HepG2 (cell line): Measurements from ENCODE around the gene TFF1. TPM values are rescaled to one million over a fixed set of nuclear protein-coding genes. Genes with fewer than 3 reads are reported as not detected.

Source experiments
- FOXA1 ChIP-seq, 2 experiments: fragments of 450-650 bp in 1 of 2; sonication (generic) in 1 of 2; formaldehyde crosslinking in 1 of 2; IDR thresholded peaks; 2 replicates each; pipeline versions ENCODE4 v1.4.0 to v1.6.1; 2016 to 2020; ENCODE audit warnings: missing genetic modification reagents in 1 of 2
- GTF3A ChIP-seq: sonication (generic); formaldehyde crosslinking; conservative IDR thresholded peaks from 2 replicates; pipeline ENCODE4 v1.4.0; 2020; ENCODE audit warnings: mild to moderate bottlenecking, missing genetic modification reagents
- KDM1A ChIP-seq: IDR thresholded peaks from 2 replicates; pipeline ENCODE4 v1.6.1; 2016; ENCODE audit warnings: missing compliant biosample characterization
- POLR2A ChIP-seq, 2 experiments: IDR thresholded peaks; 2 replicates each; pipeline ENCODE4 v1.6.1; 2011; ENCODE audit warnings: low read depth in 2 of 2, low read length in 2 of 2, mild to moderate bottlenecking in 1 of 2, moderate library complexity in 1 of 2; ENCODE audit not compliant: insufficient read depth in 1 of 2
- RBM39 ChIP-seq: fragments of 200-400 bp; formaldehyde crosslinking; IDR thresholded peaks from one replicate; pipeline ENCODE4 v1.6.1; 2018; ENCODE audit warnings: antibody characterized with exemption, mild to moderate bottlenecking, low read depth, low read length; ENCODE audit not compliant: poor library complexity, severe bottlenecking
- SNAPC4 ChIP-seq: sonication (generic); formaldehyde crosslinking; IDR thresholded peaks from 2 replicates; pipeline ENCODE4 v1.4.0; 2020; ENCODE audit warnings: mild to moderate bottlenecking, missing genetic modification reagents
- TARDBP ChIP-seq: sonication (generic); formaldehyde crosslinking; IDR thresholded peaks from 2 replicates; pipeline ENCODE4 v1.8.0; 2022; ENCODE audit warnings: mild to moderate bottlenecking, missing genetic modification reagents
- TOE1 ChIP-seq: sonication (generic); formaldehyde crosslinking; IDR thresholded peaks from 2 replicates; pipeline ENCODE4 v1.4.0; 2020; ENCODE audit warnings: mild to moderate bottlenecking, missing genetic modification reagents
- ZBTB40 ChIP-seq, 2 experiments: fragments of 450-650 bp in 1 of 2; sonication (generic) in 1 of 2; formaldehyde crosslinking in 1 of 2; IDR thresholded peaks; 2 replicates each; pipeline versions ENCODE4 v1.6.1 to v1.8.0; 2016 to 2022; ENCODE audit warnings: antibody characterized with exemption in 1 of 2, mild to moderate bottlenecking in 1 of 2, missing genetic modification reagents in 1 of 2
- ZMAT3 ChIP-seq: sonication (generic); formaldehyde crosslinking; conservative IDR thresholded peaks from 2 replicates; pipeline ENCODE4 v1.7.0; 2021; ENCODE audit warnings: missing genetic modification reagents
- ZNF510 ChIP-seq: sonication (generic); formaldehyde crosslinking; IDR thresholded peaks from 2 replicates; pipeline ENCODE4 v1.4.0; 2020; ENCODE audit warnings: low read depth, mild to moderate bottlenecking, missing genetic modification reagents
- polyA plus RNA-seq, 8 experiments: library from polyadenylated mRNA; depleted of rRNA in 3 of 8; stranded (reverse) in 7 of 8; unstranded in 1 of 8; fragments of >200 nt; fragmentation: Illumina TruSeq in 4 of 8; extraction: Trizol in 4 of 8; gene quantifications; 2 replicates each; pipeline versions ENCODE4 v1.2.1 to v1.2.3, GENCODE V29; 2011 to 2016; ENCODE audit warnings: low read depth in 4 of 8, missing spikeins in 1 of 8, mixed read lengths in 1 of 8; ENCODE audit not compliant: insufficient read depth in 1 of 8
- total RNA-seq, 5 experiments: library from RNA; depleted of rRNA; stranded (reverse); fragments of >200 nt; fragmentation: Illumina TruSeq; extraction: Trizol; gene quantifications; 2 replicates each; pipeline ENCODE4 v1.2.3, GENCODE V29; 2016; ENCODE audit warnings: low read depth in 1 of 5

Gene TFF1
- total and polyA plus RNA-seq, 2 of the 13 experiments (the other 11 are each of a cell fraction or from before 2014, with no cell fraction given): 0.24 to 19.4 TPM

GRCh38 chr21:42320791-42321190 lies 45.5 kb downstream of the TFF1 start (continued):
- no peak for TF ChIP-seq ZBTB40 (IDR thresholded peaks at IDR 0.05)
- TF ChIP-seq ZBTB40 (CRISPR knock-in tag; IDR thresholded peaks at IDR 0.05): no peak
- no peak for TF ChIP-seq RBM39
- no peak for TF ChIP-seq ZMAT3
- TF ChIP-seq TARDBP (CRISPR knock-in tag): no peak
- no peak for TF ChIP-seq FOXA1 (IDR thresholded peaks at IDR 0.05)
- TF ChIP-seq FOXA1 (CRISPR knock-in tag; IDR thresholded peaks at IDR 0.05): no peak
- TF ChIP-seq KDM1A (CRISPR knock-in tag): no peak
- TF ChIP-seq GTF3A (CRISPR knock-in tag): no peak
- no peak for TF ChIP-seq SNAPC4 (CRISPR knock-in tag)
- no peak for TF ChIP-seq TOE1 (CRISPR knock-in tag)
- TF ChIP-seq POLR2A (IDR thresholded peaks at IDR 0.05; ENCODE audit: insufficient read depth in 1 of 2, low read depth in 2 of 2, low read length in 2 of 2): no peak
- TF ChIP-seq ZNF510 (CRISPR knock-in tag): no peak
